ENCODE measurements around the gene LYZL1.
A peak's percentile ranks its signal among the peaks of the same experiment; 100 is the strongest.
"Not testable (repeated sequence)": the region's sequence is repeated elsewhere in the genome, so short reads cannot be mapped to it uniquely, and the experiment has no call there.

The LYZL1 gene

GRCh38 chr10:29265210-29265768 lies 23.6 kb upstream of the LYZL1 start:
- DNase-seq, result no peak

GRCh38 chr10:29266641-29267040 lies 22.2 kb upstream of the LYZL1 start:
- no peak for DNase-seq

DNA sequence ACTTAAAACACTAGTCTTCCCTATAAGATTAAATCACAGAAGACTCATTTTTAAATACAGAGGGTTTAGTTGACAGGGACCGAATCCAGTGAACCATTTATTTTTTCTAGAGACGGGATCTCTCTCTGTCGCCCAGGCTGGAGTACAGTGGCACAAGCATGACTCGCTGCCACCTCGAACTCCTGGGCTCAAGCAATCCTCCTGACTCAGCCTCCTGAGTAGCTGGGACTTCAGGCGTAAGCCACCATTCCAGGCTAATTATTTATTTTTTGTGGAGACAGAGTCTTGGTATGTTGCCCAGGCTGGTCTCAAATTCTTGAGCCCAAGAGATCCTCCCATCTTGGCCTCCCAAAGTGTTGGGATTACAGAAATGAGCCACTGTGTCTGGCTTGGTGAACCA lies 20.9 kb upstream of the LYZL1 start:
- no peak for DNase-seq

GRCh38 chr10:29269486-29269885 lies 19.4 kb upstream of the LYZL1 start:
- DNase-seq, result no peak

- DNase-seq, result no peak
Measured at GRCh38 chr10:29270883-29271282, 18.0 kb upstream of the LYZL1 start.

GRCh38 chr10:29271877-29272276 lies 17.0 kb upstream of the LYZL1 start:
- DNase-seq, result no peak

DNA sequence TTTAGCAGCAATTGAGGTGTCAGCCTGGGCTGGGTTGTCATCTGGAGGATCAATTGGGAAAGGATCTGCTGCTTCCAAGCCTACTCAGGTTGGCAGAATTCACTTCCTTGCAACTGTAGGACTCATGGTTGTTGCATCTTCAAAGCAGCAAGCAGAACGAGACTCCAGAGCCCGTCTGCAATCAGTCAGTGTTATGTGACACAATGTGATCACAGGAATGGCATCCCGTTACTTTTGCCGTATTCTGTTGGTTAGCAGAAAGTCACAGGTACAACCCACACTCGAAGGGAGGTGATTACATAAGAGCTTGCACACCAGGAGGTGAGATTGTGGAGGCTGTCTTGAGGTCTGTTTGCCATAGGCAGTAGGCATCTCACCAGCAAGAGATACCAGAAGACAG lies 15.4 kb upstream of the LYZL1 start:
- no peak for DNase-seq

DNA sequence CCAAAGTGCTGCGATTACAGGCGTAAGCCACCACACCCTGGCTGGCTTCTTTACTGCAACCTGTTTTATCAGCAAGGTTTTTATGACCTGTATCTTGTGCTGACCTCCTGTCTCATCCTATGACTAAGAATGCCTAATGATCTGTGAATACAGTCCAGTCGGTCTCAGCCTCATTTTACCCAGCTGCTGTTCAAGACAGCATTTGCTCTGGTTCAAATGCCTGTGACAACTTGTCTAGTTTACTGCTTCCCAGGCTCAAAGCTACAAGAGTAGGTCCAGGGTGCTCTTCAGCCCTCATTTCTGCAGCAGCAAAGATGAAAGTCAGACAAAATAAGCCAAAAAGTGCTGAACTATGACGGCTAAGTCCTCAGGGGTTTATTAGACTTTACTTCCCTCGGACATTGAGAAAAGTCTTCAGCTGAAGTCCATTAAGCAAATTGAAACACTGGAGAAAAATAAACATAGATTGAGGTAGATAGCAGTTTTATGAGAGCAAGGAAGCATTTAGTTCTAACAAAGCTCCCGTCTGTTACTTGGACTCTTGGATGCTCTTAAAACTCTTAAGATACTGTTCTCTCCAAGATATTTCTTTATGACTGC lies 12.5 kb upstream of the LYZL1 start:
- no peak for DNase-seq

GRCh38 chr10:29277296-29277695 lies 11.6 kb upstream of the LYZL1 start:
- DNase-seq, result no peak

DNA sequence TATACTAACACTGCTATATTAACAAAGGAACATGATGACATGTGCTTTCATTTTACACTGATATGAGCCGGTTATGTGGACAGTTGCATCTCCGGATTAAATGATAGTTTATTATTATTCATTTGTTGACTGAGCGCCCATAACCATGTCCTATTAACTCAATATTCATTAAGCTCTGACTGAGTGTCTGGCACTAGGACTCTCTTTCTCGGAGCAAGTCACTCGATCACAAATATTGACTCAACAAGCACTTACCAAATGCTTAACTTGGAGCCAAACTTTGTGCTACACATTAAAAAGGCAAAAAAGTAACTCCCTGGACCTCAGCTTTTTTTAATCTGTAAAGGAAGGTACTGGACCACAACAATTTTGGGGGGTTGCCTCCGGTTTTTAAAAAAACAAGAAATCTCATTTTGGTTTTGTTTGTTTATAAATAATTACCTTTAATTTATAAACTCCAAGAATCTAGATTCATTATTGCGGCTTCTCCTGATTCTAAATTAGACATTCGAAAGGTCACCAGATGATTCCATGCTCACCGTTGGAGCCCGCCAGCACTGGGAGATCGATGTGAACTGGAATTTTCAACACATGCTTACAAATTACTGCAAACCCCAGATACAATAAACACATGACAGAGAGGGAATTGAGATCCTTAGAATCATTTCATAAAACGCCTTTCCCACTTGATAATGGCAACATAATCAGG lies 8.9 kb upstream of the LYZL1 start:
- no peak for DNase-seq

GRCh38 chr10:29280488-29280840 lies 8.4 kb upstream of the LYZL1 start:
- DNase-seq, result no peak

DNA sequence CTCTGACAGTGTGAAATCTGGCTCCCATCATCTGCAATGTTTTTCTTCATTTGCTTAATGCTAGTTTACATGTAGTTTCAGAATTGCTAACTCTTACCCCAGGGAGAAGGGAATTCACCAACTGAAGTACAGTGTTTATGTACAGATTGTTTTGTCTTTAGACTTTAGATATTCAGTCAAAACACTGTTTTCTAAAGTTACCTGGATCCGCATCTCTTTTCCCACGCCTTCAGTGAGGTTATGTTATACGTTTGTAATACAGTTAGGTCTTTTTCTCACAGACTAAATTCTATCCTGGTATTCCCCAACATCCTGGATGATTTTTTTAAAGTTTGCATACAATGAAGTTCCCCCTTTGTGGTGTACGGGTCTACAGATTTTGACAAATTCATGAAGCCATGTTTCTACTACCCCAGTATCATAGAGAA lies 3.2 kb upstream of the LYZL1 start:
- DNase-seq, result no peak

GRCh38 chr10:29287635-29288034 lies 1.2 kb upstream of the LYZL1 start:
- DNase-seq, result no peak

DNA sequence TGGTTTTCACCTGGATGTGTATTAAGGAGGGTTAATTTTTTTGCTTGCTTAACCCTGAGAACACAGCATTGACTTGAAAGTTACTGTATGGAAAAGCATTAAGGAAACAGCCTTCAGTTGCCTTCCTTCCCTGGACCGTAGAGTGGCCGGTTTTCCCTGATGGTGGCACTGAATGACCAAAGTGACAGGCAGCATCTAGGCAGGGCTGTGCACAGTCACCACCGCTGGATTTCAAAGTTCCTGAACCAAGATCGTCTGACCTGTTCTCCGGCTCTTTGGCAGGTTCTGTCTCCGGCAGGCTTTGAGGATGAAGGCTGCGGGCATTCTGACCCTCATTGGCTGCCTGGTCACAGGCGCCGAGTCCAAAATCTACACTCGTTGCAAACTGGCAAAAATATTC lies 2.7 kb downstream of the LYZL1 start:
- DNase-seq, result not testable (repeated sequence)

GRCh38 chr10:29292406-29292805 lies 3.5 kb downstream of the LYZL1 start:
- DNase-seq, result not testable (repeated sequence)

- no peak for DNase-seq
Measured at GRCh38 chr10:29295813-29296212, 6.9 kb downstream of the LYZL1 start.

- no peak for DNase-seq
Measured at GRCh38 chr10:29297678-29298077, 8.8 kb downstream of the LYZL1 start.

GRCh38 chr10:29301359-29301910 lies 12.6 kb downstream of the LYZL1 start:
- no peak for DNase-seq

DNA sequence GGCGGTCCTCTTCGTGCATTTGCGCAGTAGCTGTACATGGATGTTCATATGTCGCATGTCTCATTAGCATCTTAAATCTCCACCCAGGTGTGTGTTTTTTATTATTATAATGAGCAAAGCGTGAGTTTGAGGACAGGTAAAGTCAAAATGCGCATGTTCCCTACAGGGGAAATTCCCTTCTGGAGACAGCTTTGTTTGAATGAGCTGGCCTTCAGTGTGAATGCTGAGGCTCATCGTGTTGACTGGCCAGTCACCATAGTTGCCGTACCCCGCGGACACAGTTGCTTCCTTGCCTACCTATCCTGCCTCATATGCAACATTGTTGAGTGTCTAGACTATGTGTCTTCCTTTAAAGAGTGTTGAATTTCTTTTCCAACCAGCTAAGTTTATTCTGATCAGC lies 13.6 kb downstream of the LYZL1 start:
- DNase-seq, result no peak

- peak; percentile 53 for DNase-seq
Measured at GRCh38 chr10:29304264-29304994, 15.6 kb downstream of the LYZL1 start.

DNA sequence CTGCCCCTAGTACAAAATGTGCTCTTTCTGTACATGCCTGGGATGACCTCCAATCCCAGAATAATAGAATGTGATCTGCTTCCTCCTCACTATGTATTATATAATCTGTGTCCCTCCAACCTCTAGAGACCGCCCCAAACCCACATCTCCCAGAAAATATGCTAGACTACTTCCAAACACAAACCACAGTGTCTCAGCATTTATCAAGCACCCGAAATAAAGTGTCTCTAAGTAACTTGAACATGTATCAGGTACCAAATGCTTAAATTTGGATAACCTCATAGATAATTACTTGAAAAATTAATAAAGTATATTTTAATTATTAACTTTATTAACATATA lies 16.1 kb downstream of the LYZL1 start:
- DNase-seq, result no peak

DNA sequence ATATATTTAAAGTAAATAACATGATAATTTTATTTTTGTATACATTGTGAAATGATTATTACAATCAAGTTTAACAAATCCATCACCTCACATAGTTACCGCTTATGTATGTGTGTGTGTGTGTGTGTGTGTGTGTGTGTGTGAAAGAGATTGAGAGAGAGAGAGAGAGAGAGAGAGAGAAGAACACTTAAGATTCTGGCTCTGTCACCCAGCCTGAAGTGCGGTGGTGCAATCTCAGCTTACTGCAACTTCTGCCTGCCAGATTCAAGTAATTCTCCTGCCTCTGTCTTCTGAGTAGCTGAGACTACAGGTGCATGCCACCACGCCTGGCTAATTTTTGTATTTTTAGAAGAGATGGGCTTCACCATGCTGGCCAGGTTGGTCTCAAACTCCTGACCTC lies 17.8 kb downstream of the LYZL1 start:
- no peak for DNase-seq

- DNase-seq, result not testable (repeated sequence)
Measured at GRCh38 chr10:29308142-29308541, 19.3 kb downstream of the LYZL1 start.

DNA sequence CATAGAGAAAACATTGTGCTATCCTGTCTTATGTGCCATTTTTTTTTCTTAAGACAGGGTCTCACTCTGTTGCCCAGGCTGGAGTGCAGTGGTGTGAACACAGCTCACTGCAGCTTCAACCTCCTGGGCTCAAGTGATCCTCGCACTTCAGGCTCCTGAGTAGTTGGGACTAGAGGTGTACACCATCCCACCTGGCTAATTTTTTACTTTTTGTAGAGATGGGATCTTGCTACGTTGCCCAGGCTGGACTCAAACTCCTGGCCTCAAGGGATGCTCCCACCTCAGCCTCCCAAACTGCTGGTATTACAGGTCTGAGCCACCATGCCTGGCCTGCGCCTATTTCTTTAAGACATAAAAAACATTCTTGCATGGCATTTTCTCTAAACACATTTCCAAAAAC lies 20.6 kb downstream of the LYZL1 start:
- DNase-seq, result no peak

Data from MV-4-11 (cell line).